Mesenteric fat pad (tissue), 1 donor: ENCODE results near the gene JAGN1. TPM values are rescaled to one million over a fixed set of nuclear protein-coding genes. Genes with fewer than 3 reads are reported as not detected.

Experiments used
- total RNA-seq: library from RNA; stranded (reverse); fragmentation: NEBNext Ultra II Directional; extraction: Animal tissue kit (Norgen Biotek cat#: 25700); gene quantifications from one replicate; pipeline ENCODE4 v1.2.1, GENCODE V29; 2021
- donor health status: DM: yes; HTN: yes; CAD: no.

JAGN1 gene
- total RNA-seq, 1 donor from 2014 or later = 49.8 TPM

Other genes starting within 250 kb of the JAGN1 start
- 32.5 TPM for gene MTMR14, start 241.1 kb upstream of the JAGN1 start, total RNA-seq
- gene CPNE9, start 186.8 kb upstream of the JAGN1 start, total RNA-seq = not detected
- 18.7 TPM for gene BRPF1, start 158.9 kb upstream of the JAGN1 start, total RNA-seq
- gene OGG1, start 140.7 kb upstream of the JAGN1 start, total RNA-seq = 14.4 TPM
- gene CAMK1, start 120.7 kb upstream of the JAGN1 start, total RNA-seq = 98.6 TPM
- 40.4 TPM for gene TADA3, start 98.1 kb upstream of the JAGN1 start, total RNA-seq
- 151 TPM for gene ARPC4, start 97.5 kb upstream of the JAGN1 start, total RNA-seq
- 31.0 TPM for gene TTLL3, start 80.3 kb upstream of the JAGN1 start, total RNA-seq
- gene RPUSD3, start 46.6 kb upstream of the JAGN1 start, total RNA-seq = 25.6 TPM
- gene CIDEC, start 10.4 kb upstream of the JAGN1 start, total RNA-seq = 880 TPM
- gene IL17RE, start 12.2 kb downstream of the JAGN1 start, total RNA-seq = 20.2 TPM
- gene IL17RC, start 26.5 kb downstream of the JAGN1 start, total RNA-seq = 28.8 TPM
- gene CRELD1, start 43.2 kb downstream of the JAGN1 start, total RNA-seq = 24.8 TPM
- 1.6 TPM for gene PRRT3, start 61.8 kb downstream of the JAGN1 start, total RNA-seq
- 143 TPM for gene EMC3, start 96.2 kb downstream of the JAGN1 start, total RNA-seq
- 2.8 TPM for gene FANCD2, start 135.8 kb downstream of the JAGN1 start, total RNA-seq
- gene FANCD2OS, start 217.6 kb downstream of the JAGN1 start, total RNA-seq = not detected
- 111 TPM for gene BRK1, start 225.1 kb downstream of the JAGN1 start, total RNA-seq